OCI-LY7 (cell line): ENCODE data around the gene CACNA2D2. TPM values are rescaled to one million over a fixed set of nuclear protein-coding genes. Genes with fewer than 3 reads are reported as not detected.

Experiments used
- BruUV-seq: library from RNA; stranded (reverse); fragments of 400-500 nt; replicated peaks from 2 replicates; lab custom pipeline; 2021; lab: Mats Ljungman, UMichigan
- CTCF ChIA-PET: fragments of 300-600 bp; sonication (Branson Sonifier 250); formaldehyde crosslinking; loops from one replicate; lab custom pipeline; 2022; ENCODE audit warnings: antibody characterized with exemption; ENCODE audit not compliant: unreplicated experiment; lab: Charles Lee
- POLR2A ChIA-PET: fragments of 300-600 bp; sonication (Branson Sonifier 250); formaldehyde crosslinking; loops from one replicate; lab custom pipeline; 2022; ENCODE audit warnings: antibody characterized with exemption; lab: Charles Lee
- DNase-seq: peaks from one replicate; pipeline ENCODE4 v3.0.0-alpha.2; 2015; ENCODE audit warnings: low spot score
- H2AFZ ChIP-seq: fragments of 200-600 bp; sonication (generic), shearing (Covaris generic); 2 replicates; pipeline ENCODE4 v1.6.1; 2014; ENCODE audit warnings: mild to moderate bottlenecking, antibody characterized with exemption, low read length, moderate library complexity
- H3K27ac ChIP-seq: fragments of 200-600 bp; sonication (generic); 2 replicates; pipeline ENCODE4 v1.5.1; 2014; ENCODE audit warnings: mixed run types, low read depth, mild to moderate bottlenecking, moderate library complexity, low read length, inconsistent platforms; ENCODE audit not compliant: poor library complexity, severe bottlenecking
- H3K36me3 ChIP-seq: fragments of 200-600 bp; sonication (generic); 2 replicates; pipeline ENCODE4 v1.6.1; 2014; ENCODE audit warnings: mild to moderate bottlenecking, antibody characterized with exemption, low read length, moderate library complexity, mixed read lengths; ENCODE audit not compliant: insufficient read depth
- H3K4me1 ChIP-seq: fragments of 200-600 bp; sonication (generic); 2 replicates; pipeline ENCODE4 v1.5.1; 2014; ENCODE audit warnings: mild to moderate bottlenecking, low read length; ENCODE audit not compliant: insufficient read depth, poor library complexity, severe bottlenecking
- H3K4me2 ChIP-seq: fragments of 200-600 bp; sonication (generic); 2 replicates; pipeline ENCODE4 v1.6.1; 2014; ENCODE audit warnings: mild to moderate bottlenecking, low read length
- H3K4me3 ChIP-seq: fragments of 200-600 bp; sonication (generic); 2 replicates; pipeline ENCODE4 v1.5.1; 2014; ENCODE audit warnings: mild to moderate bottlenecking, low read depth, low read length; ENCODE audit not compliant: poor library complexity, severe bottlenecking
- H3K79me2 ChIP-seq: fragments of 200-600 bp; sonication (generic); 2 replicates; pipeline ENCODE4 v1.6.1; 2016; ENCODE audit warnings: low read depth, mild to moderate bottlenecking, low read length, moderate library complexity, mixed read lengths; ENCODE audit not compliant: insufficient read depth
- H3K9me2 ChIP-seq: fragments of 200-600 bp; sonication (generic); 2 replicates; pipeline ENCODE4 v1.6.1; 2016; ENCODE audit warnings: mild to moderate bottlenecking, low read length, mixed read lengths; ENCODE audit not compliant: insufficient read depth
- H3K9me3 ChIP-seq: fragments of 200-600 bp; sonication (generic); 2 replicates; pipeline ENCODE4 v1.6.1; 2014; ENCODE audit warnings: mild to moderate bottlenecking, mixed run types, low read length, mixed read lengths
- H4K20me1 ChIP-seq: fragments of 200-600 bp; sonication (generic); 2 replicates; pipeline ENCODE4 v1.6.1; 2014; ENCODE audit warnings: mild to moderate bottlenecking, antibody characterized with exemption, low read length, moderate library complexity, mixed read lengths; ENCODE audit not compliant: insufficient read depth
- CTCF ChIP-seq: fragments of 200-600 bp; sonication (generic); conservative IDR thresholded peaks from 2 replicates; pipeline ENCODE4 v1.5.1; 2014; ENCODE audit warnings: mild to moderate bottlenecking, antibody characterized with exemption, low read length, moderate library complexity, mixed read lengths
- EZH2phosphoT487 ChIP-seq: fragments of 200-600 bp; sonication (generic); IDR thresholded peaks from 2 replicates; pipeline ENCODE4 v1.6.1; 2018; ENCODE audit warnings: low read depth, borderline replicate concordance, mild to moderate bottlenecking, mixed run types, antibody characterized with exemption, low read length, moderate library complexity, mixed read lengths
- intact Hi-C: fragments of 100-400 bp; cut with micrococcal nuclease; formaldehyde crosslinking; loops from one replicate; pipeline ENCODE4 v1.10.0; 2022; ENCODE audit not compliant: unreplicated experiment
- total RNA-seq, 2 experiments: library from RNA; depleted of rRNA in 1 of 2; stranded (reverse); fragments of >200 nt in 1 of 2; shearing (Covaris generic) in 1 of 2; gene quantifications; 2 replicates each; pipeline ENCODE4 v1.2.3, GENCODE V29; 2014 to 2022

The CACNA2D2 gene
- total RNA-seq, 2 experiments from 2014 or later = 0.09 to 0.21 TPM

GRCh38 chr3:50405249-50405648, 98.2 kb downstream of the CACNA2D2 start:
- TF ChIP-seq CTCF (no peak), EZH2phosphoT487 (no peak)
- Histone ChIP-seq H3K27ac (no peak overlapping the region), H2AFZ (no peak overlapping the region), H3K9me3 (no peaks in the 10 kb centered on the region), H3K4me3 (no peak overlapping the region), H3K4me1 (no peaks in the 10 kb centered on the region), H3K36me3 (no peaks in the 10 kb centered on the region), H3K9me2 (no peaks in the 10 kb centered on the region), H3K4me2 (no peak overlapping the region), H3K79me2 (no peaks in the 10 kb centered on the region), H4K20me1 (no peaks in the 10 kb centered on the region)
- intact Hi-C loops = no loop called here
- POLR2A ChIA-PET = interaction anchor here (0.7 kb wide), 1 partner anchor 65 kb away, joined by 3 read pairs; no protein-coding TSS in a partner anchor
- BruUV-seq = no TSS peak
- CTCF ChIA-PET = interaction anchor here (1.3 kb wide), 1 partner anchor 13 kb away, joined by 3 read pairs; no protein-coding TSS in a partner anchor
- peak; percentile 34 for DNase-seq

GRCh38 chr3:50401978-50402595, 101.3 kb downstream of the CACNA2D2 start:
- H3K9me2 ChIP-seq = no peaks in the 10 kb centered on the region
- H3K4me1 ChIP-seq = no peaks in the 10 kb centered on the region
- H4K20me1 ChIP-seq = no peaks in the 10 kb centered on the region
- H3K79me2 ChIP-seq = no peaks in the 10 kb centered on the region
- H3K9me3 ChIP-seq = no peaks in the 10 kb centered on the region
- ChIA-PET CTCF (no interaction called here), POLR2A (no interaction called here)
- no peak overlapping the region for H2AFZ ChIP-seq
- H3K36me3 ChIP-seq = no peaks in the 10 kb centered on the region
- H3K4me3 ChIP-seq = no peak overlapping the region
- TF ChIP-seq EZH2phosphoT487 (no peak), CTCF (no peak)
- H3K27ac ChIP-seq = no peak overlapping the region
- no peak overlapping the region for H3K4me2 ChIP-seq
- intact Hi-C loops = no loop called here
- BruUV-seq = no TSS peak
- DNase-seq = no peak

- POLR2A ChIA-PET = interaction anchor here (0.6 to 0.8 kb wide), 2 partner anchors 142 to 317 kb away, joined by 3 read pairs; no protein-coding TSS in a partner anchor
- no TSS peak for BruUV-seq
- H3K4me1 ChIP-seq = no peaks in the 10 kb centered on the region
- CTCF ChIA-PET = no interaction called here
- no peak overlapping the region for H3K4me2 ChIP-seq
- no peak overlapping the region for H3K27ac ChIP-seq
- no peaks in the 10 kb centered on the region for H3K9me2 ChIP-seq
- TF ChIP-seq EZH2phosphoT487 (no peak), CTCF (no peak)
- no peak overlapping the region for H2AFZ ChIP-seq
- H3K4me3 ChIP-seq = no peak overlapping the region
- no peaks in the 10 kb centered on the region for H4K20me1 ChIP-seq
- no peaks in the 10 kb centered on the region for H3K79me2 ChIP-seq
- no peaks in the 10 kb centered on the region for H3K9me3 ChIP-seq
- intact Hi-C loops = no loop called here
- H3K36me3 ChIP-seq = no peaks in the 10 kb centered on the region
- DNase-seq = no peak
Observed at GRCh38 chr3:50396502-50396901, 106.9 kb downstream of the CACNA2D2 start.
